D721Med (cell line): ENCODE data around the gene NPHP1.
"Not testable (repeated sequence)": the region's sequence is repeated elsewhere in the genome, so short reads cannot be mapped to it uniquely, and the experiment has no call there.

Experiments used
- DNase-seq: peaks from one replicate; pipeline ENCODE4 v3.0.0; 2011; ENCODE audit warnings: low spot score; ENCODE audit not compliant: insufficient read length
- FAIRE-seq: peaks from 2 replicates; lab custom pipeline; 2011; peaks lifted over from hg19 to GRCh38; lab: Jason Lieb, UNC
- CTCF ChIP-seq: IDR thresholded peaks from 2 replicates; pipeline ENCODE4 v1.5.1; 2012; ENCODE audit warnings: mild to moderate bottlenecking, control low read depth; ENCODE audit not compliant: insufficient read depth; ENCODE audit errors: missing control alignments

The NPHP1 gene

GRCh38 chr2:110204408-110205385 is at the start of gene NPHP1:
Gene NPHP1 (minus strand): TSS chr2:110205013. CDS start chr2:110204968, 45 bp downstream.
- no peak for FAIRE-seq
- DNase-seq = peak; percentile 80
- no peak for TF ChIP-seq CTCF

GRCh38 chr2:110248081-110248795 is 43.4 kb upstream of the NPHP1 start:
- not testable (repeated sequence) for FAIRE-seq, DNase-seq

GRCh38 chr2:110245488-110246435 is 40.9 kb upstream of the NPHP1 start:
- not testable (repeated sequence) for DNase-seq, FAIRE-seq

- not testable (repeated sequence) for DNase-seq, FAIRE-seq
Measured at GRCh38 chr2:110243283-110243682, 38.5 kb upstream of the NPHP1 start.

DNA sequence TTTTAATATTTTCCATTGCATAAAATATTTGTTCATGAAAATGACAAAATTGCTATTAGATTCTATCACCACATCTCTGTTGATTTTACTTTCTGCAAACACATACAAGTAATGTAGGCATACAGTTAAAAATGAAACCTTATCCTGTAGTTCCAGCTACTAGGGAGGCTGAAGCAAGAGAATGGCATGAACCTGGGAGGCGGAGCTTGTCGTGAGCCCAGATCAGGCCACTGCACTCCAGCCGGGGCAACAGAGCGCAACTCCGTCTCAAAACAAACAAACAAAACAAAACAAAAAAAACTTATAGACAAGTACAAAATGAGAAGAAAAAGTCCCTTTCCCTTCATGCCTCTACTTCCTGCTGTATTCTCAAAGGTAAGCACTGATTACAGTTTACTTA is 29.7 kb upstream of the NPHP1 start:
- DNase-seq, FAIRE-seq: not testable (repeated sequence)

DNA sequence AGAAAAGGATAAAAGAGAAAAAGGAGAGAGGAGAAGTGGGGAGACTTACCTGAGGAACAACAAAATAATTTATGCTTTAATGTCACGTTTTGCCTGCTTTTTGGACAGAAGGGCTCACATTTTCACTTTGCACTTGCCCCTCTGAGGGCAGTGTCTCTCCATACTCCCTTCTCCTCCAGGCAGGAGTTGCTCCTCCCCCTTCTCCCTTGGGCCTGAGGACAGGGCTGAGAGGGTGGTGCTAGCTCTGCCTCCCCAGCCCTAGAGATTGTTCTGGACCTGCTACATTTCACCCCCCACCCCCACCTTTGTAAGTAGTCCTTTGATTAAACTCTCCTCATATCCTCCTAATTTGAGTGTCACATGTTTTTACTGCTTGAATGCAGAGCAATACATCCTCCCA is 25.1 kb upstream of the NPHP1 start:
- DNase-seq, FAIRE-seq: not testable (repeated sequence)

- DNase-seq, FAIRE-seq: not testable (repeated sequence)
Measured at GRCh38 chr2:110222626-110223025, 17.8 kb upstream of the NPHP1 start.

DNA sequence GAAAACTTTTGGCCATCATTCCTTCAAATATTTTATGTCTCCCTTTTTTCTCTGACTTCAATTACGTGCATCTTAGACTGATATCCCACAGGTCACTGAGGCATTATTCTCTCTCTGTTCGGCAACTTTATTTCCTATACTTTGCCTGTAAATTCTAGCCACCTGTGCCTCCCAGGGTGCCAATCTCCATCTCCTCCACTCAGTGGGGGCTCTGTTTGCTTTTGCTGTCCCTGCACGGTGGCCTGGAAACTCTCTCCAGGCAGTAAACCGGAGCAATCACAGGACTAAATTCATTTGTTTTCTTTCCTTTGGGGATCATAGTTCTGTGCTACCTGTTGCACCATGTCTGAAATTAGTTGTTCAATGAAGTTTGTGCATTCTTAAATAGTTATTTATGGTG is 17.1 kb upstream of the NPHP1 start:
- no peak for FAIRE-seq

GRCh38 chr2:110220190-110220564 is 15.4 kb upstream of the NPHP1 start:
- no peak for DNase-seq
- no peak for TF ChIP-seq CTCF
- FAIRE-seq = no peak

More for the DNA sequence above, 17.1 kb upstream of the NPHP1 start:
- no peak for TF ChIP-seq CTCF
- no peak for DNase-seq
